ENCODE measurements around the gene LYAR.
"Not testable (repeated sequence)": the region's sequence is repeated elsewhere in the genome, so short reads cannot be mapped to it uniquely, and the experiment has no call there.

The LYAR gene

GRCh38 chr4:4247696-4248028, 42.3 kb downstream of the LYAR start:
- Mint-ChIP-seq H3K27me3 (no peaks in the 10 kb centered on the region), H3K27ac (peak overlapping the region; percentile 98), H3K9me3 (no peaks in the 10 kb centered on the region), H3K36me3 (ENCODE audit: insufficient read depth) (peaks cover 46% of the 10 kb centered on the region), H3K4me1 (ENCODE audit: low read depth in 2 of 2) (peaks cover 19 to 29% of the 10 kb centered on the region in 2 donors), H3K4me3 (peak overlapping the region; percentile 96 to 97)
- ATAC-seq (replicated peaks) (peak; percentile 17), DNase-seq (no peak)

GRCh38 chr4:4245172-4245571, 44.8 kb downstream of the LYAR start:
- H3K27ac Mint-ChIP-seq = no peak overlapping the region
- H3K4me3 Mint-ChIP-seq = no peak overlapping the region
- DNase-seq (no peak), ATAC-seq (replicated peaks) (no peak)
- H3K4me1 Mint-ChIP-seq (ENCODE audit: low read depth in 2 of 2) = peaks cover 19 to 29% of the 10 kb centered on the region in 2 donors
- H3K27me3 Mint-ChIP-seq = no peaks in the 10 kb centered on the region
- peaks cover 69% of the 10 kb centered on the region for H3K36me3 Mint-ChIP-seq (ENCODE audit: insufficient read depth)
- H3K9me3 Mint-ChIP-seq = no peaks in the 10 kb centered on the region

GRCh38 chr4:4239551-4239950, 50.4 kb downstream of the LYAR start:
- H3K9me3 Mint-ChIP-seq; H3K27me3 Mint-ChIP-seq; H3K4me3 Mint-ChIP-seq; ATAC-seq (replicated peaks); H3K27ac Mint-ChIP-seq; DNase-seq: not testable (repeated sequence)
- Mint-ChIP-seq H3K36me3 (ENCODE audit: insufficient read depth) (peaks cover 82% of the 10 kb centered on the region), H3K4me1 (ENCODE audit: low read depth in 2 of 2) (peaks cover 4 to 15% of the 10 kb centered on the region in 2 donors)

- no peak overlapping the region for H3K27ac Mint-ChIP-seq
- no peak for ATAC-seq (replicated peaks)
- H3K4me3 Mint-ChIP-seq = no peak overlapping the region
- DNase-seq = no peak
- H3K27me3 Mint-ChIP-seq = peaks cover 7 to 10% of the 10 kb centered on the region in 2 donors
- peaks cover 25% of the 10 kb centered on the region for H3K36me3 Mint-ChIP-seq (ENCODE audit: insufficient read depth)
- no peaks in the 10 kb centered on the region for H3K4me1 Mint-ChIP-seq (ENCODE audit: low read depth in 2 of 2)
- H3K9me3 Mint-ChIP-seq = peaks cover 0 to 5% of the 10 kb centered on the region in 2 donors
Measured at GRCh38 chr4:4233610-4234009, 56.3 kb downstream of the LYAR start.

- Mint-ChIP-seq H3K9me3 (no peaks in the 10 kb centered on the region), H3K27ac (no peak overlapping the region), H3K4me3 (peak overlapping the region in 1 of 2 donors; percentile 21), H3K4me1 (ENCODE audit: low read depth in 2 of 2) (peaks cover 10 to 11% of the 10 kb centered on the region in 2 donors), H3K36me3 (ENCODE audit: insufficient read depth) (peaks cover 3% of the 10 kb centered on the region), H3K27me3 (peaks cover 54 to 55% of the 10 kb centered on the region in 2 donors)
- ATAC-seq (replicated peaks) = no peak
- no peak for DNase-seq
Measured at GRCh38 chr4:4228356-4228668, 61.6 kb downstream of the LYAR start.

- DNase-seq (no peak), ATAC-seq (replicated peaks) (no peak)
- Mint-ChIP-seq H3K4me1 (ENCODE audit: low read depth in 2 of 2) (peaks cover 10 to 11% of the 10 kb centered on the region in 2 donors), H3K4me3 (peak overlapping the region; percentile 21 to 47), H3K36me3 (ENCODE audit: insufficient read depth) (peaks cover 3% of the 10 kb centered on the region), H3K27me3 (peaks cover 60% of the 10 kb centered on the region in 2 donors), H3K27ac (no peak overlapping the region), H3K9me3 (no peaks in the 10 kb centered on the region)
Measured at GRCh38 chr4:4227510-4228355, 62.2 kb downstream of the LYAR start.

GRCh38 chr4:4226606-4227438, 63.1 kb downstream of the LYAR start, which contains the start of gene OTOP1:
Gene OTOP1 (minus strand): TSS chr4:4226929. CDS start chr4:4226864, 65 bp downstream.
- Mint-ChIP-seq H3K36me3 (ENCODE audit: insufficient read depth) (peaks cover 3% of the 10 kb centered on the region), H3K4me3 (peak within 1 kb of the TSS; percentile 21 to 47), H3K27ac (no peak within 1 kb of the TSS), H3K9me3 (no peaks in the 10 kb centered on the region), H3K27me3 (peaks cover 69 to 70% of the 10 kb centered on the region in 2 donors), H3K4me1 (ENCODE audit: low read depth in 2 of 2) (peaks cover 10 to 11% of the 10 kb centered on the region in 2 donors)
- ATAC-seq (replicated peaks) (no peak), DNase-seq (no peak)

- peaks cover 75% of the 10 kb centered on the region in 2 donors for H3K27me3 Mint-ChIP-seq
- H3K4me3 Mint-ChIP-seq = peak overlapping the region in 1 of 2 donors; percentile 24
- H3K27ac Mint-ChIP-seq = no peak overlapping the region
- H3K9me3 Mint-ChIP-seq = no peaks in the 10 kb centered on the region
- H3K4me1 Mint-ChIP-seq (ENCODE audit: low read depth in 2 of 2) = peaks cover 10 to 11% of the 10 kb centered on the region in 2 donors
- peaks cover 3% of the 10 kb centered on the region for H3K36me3 Mint-ChIP-seq (ENCODE audit: insufficient read depth)
- no peak for ATAC-seq (replicated peaks)
- no peak for DNase-seq
Measured at GRCh38 chr4:4225915-4226605, 63.9 kb downstream of the LYAR start.

Data from effector memory CD8-positive, alpha-beta T cell (primary cell).